Measurements from ENCODE around the gene NOS1AP. TPM values are rescaled to one million over a fixed set of nuclear protein-coding genes. Genes with fewer than 3 reads are reported as not detected.
"Not testable (repeated sequence)": the region's sequence is repeated elsewhere in the genome, so short reads cannot be mapped to it uniquely, and the experiment has no call there.

The NOS1AP gene
- total RNA-seq, 1 experiment from 2014 or later: 2.4 TPM

- BruUV-seq (replicated peaks): no TSS peak
- no peak overlapping the region for H3K4me3 Mint-ChIP-seq (ENCODE audit: unreplicated experiment)
These were observed 274.0 kb downstream of the NOS1AP start for GRCh38 chr1:162343470-162343869.

GRCh38 chr1:162347281-162347680, 277.8 kb downstream of the NOS1AP start:
- intact Hi-C loops (cut with micrococcal nuclease): no loop called here
- H3K27me3 Mint-ChIP-seq (ENCODE audit: insufficient read depth, unreplicated experiment): no peaks in the 10 kb centered on the region
- CTCF ChIA-PET: interaction anchor here (0.8 to 1.0 kb wide), 4 partner anchors 10 to 291 kb away, joined by 3 to 4 read pairs (median 3); no protein-coding TSS in a partner anchor
- H3K4me3 Mint-ChIP-seq (ENCODE audit: unreplicated experiment): no peak overlapping the region
- POLR2A ChIA-PET: interaction anchor here (0.6 kb wide), 2 partner anchors 34 to 182 kb away, joined by 3 read pairs; partner anchors contain the start of gene C1orf226
- H3K9me3 Mint-ChIP-seq (ENCODE audit: unreplicated experiment): no peaks in the 10 kb centered on the region
- no TSS peak for BruUV-seq (replicated peaks)
- no peak for DNase-seq (ENCODE audit: unreplicated experiment)
- TF ChIP-seq CTCF (IDR thresholded peaks at IDR 0.05; ENCODE audit: unreplicated experiment): no peak
- no peak overlapping the region for H3K27ac Mint-ChIP-seq (ENCODE audit: low read depth, unreplicated experiment)
- H3K4me1 Mint-ChIP-seq (ENCODE audit: insufficient read depth, unreplicated experiment): peaks cover 29% of the 10 kb centered on the region
- H3K36me3 Mint-ChIP-seq (ENCODE audit: insufficient read depth, unreplicated experiment): peaks cover 11% of the 10 kb centered on the region

More at GRCh38 chr1:162343470-162343869, 274.0 kb downstream of the NOS1AP start:
- TF ChIP-seq CTCF (IDR thresholded peaks at IDR 0.05; ENCODE audit: unreplicated experiment): no peak
- ChIA-PET CTCF (no interaction called here), POLR2A (interaction anchor here (1.2 kb wide), 1 partner anchor 59 kb away, joined by 4 read pairs; no protein-coding TSS in a partner anchor)
- intact Hi-C loops (cut with micrococcal nuclease): no loop called here
- Mint-ChIP-seq H3K27ac (ENCODE audit: low read depth, unreplicated experiment) (no peak overlapping the region), H3K4me1 (ENCODE audit: insufficient read depth, unreplicated experiment) (no peaks in the 10 kb centered on the region), H3K9me3 (ENCODE audit: unreplicated experiment) (no peaks in the 10 kb centered on the region), H3K36me3 (ENCODE audit: insufficient read depth, unreplicated experiment) (peaks cover 11% of the 10 kb centered on the region), H3K27me3 (ENCODE audit: insufficient read depth, unreplicated experiment) (no peaks in the 10 kb centered on the region)
- DNase-seq (ENCODE audit: unreplicated experiment): no peak

- no TSS peak for BruUV-seq (replicated peaks)
- DNase-seq (ENCODE audit: unreplicated experiment): peak; percentile 81
- Mint-ChIP-seq H3K27me3 (ENCODE audit: insufficient read depth, unreplicated experiment) (no peaks in the 10 kb centered on the region), H3K4me3 (ENCODE audit: unreplicated experiment) (peak overlapping the region; percentile 26), H3K36me3 (ENCODE audit: insufficient read depth, unreplicated experiment) (peaks cover 5% of the 10 kb centered on the region), H3K9me3 (ENCODE audit: unreplicated experiment) (no peaks in the 10 kb centered on the region), H3K27ac (ENCODE audit: low read depth, unreplicated experiment) (peak overlapping the region; percentile 95), H3K4me1 (ENCODE audit: insufficient read depth, unreplicated experiment) (peaks cover 29% of the 10 kb centered on the region)
- CTCF ChIA-PET: interaction anchor here (0.6 to 1.7 kb wide), 9 partner anchors 9 to 557 kb away, joined by 3 to 6 read pairs (median 3); no protein-coding TSS in a partner anchor
- POLR2A ChIA-PET: interaction anchor here (0.6 to 1.9 kb wide), 8 partner anchors 14 to 250 kb away, joined by 3 to 17 read pairs (median 3); partner anchors contain the start of gene C1orf226
- intact Hi-C loops (cut with micrococcal nuclease): no loop called here
- TF ChIP-seq CTCF (IDR thresholded peaks at IDR 0.05; ENCODE audit: unreplicated experiment): no peak
These were observed 280.3 kb downstream of the NOS1AP start for GRCh38 chr1:162349635-162350330.

GRCh38 chr1:162351246-162351842, 281.9 kb downstream of the NOS1AP start:
- ChIA-PET CTCF (interaction anchor here (0.7 to 3.4 kb wide), 6 partner anchors 13 to 1039 kb away, joined by 3 to 14 read pairs (median 4); partner anchors contain the start of gene C1orf226), POLR2A (interaction anchor here (1.0 kb wide), 1 partner anchor 21 kb away, joined by 3 read pairs; no protein-coding TSS in a partner anchor)
- intact Hi-C loops (cut with micrococcal nuclease): no loop called here
- Mint-ChIP-seq H3K27me3 (ENCODE audit: insufficient read depth, unreplicated experiment) (no peaks in the 10 kb centered on the region), H3K9me3 (ENCODE audit: unreplicated experiment) (no peaks in the 10 kb centered on the region), H3K4me3 (ENCODE audit: unreplicated experiment) (no peak overlapping the region), H3K27ac (ENCODE audit: low read depth, unreplicated experiment) (peak overlapping the region; percentile 2), H3K4me1 (ENCODE audit: insufficient read depth, unreplicated experiment) (peaks cover 29% of the 10 kb centered on the region), H3K36me3 (ENCODE audit: insufficient read depth, unreplicated experiment) (peaks cover 5% of the 10 kb centered on the region)
- BruUV-seq (replicated peaks): no TSS peak
- no peak for TF ChIP-seq CTCF (IDR thresholded peaks at IDR 0.05; ENCODE audit: unreplicated experiment)
- no peak for DNase-seq (ENCODE audit: unreplicated experiment)

DNA sequence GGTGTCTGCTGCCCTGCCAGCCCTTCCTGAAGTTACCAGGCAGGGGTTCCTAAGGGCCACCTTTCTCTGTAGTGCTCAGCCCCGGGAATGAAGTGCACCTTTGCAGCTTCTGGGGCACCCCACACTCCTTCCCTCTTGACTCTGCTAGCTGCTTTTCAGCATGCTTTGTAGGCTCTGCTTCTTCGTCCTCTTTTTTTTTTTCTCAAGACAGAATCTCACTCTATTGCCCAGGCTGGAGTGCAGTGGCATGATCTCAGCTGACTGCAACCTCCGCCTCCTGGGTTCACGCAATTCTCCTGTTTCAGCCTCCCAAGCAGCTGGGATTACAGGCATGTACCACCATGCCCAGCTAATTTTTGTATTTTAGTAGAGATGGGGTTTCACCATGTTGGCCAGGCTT, 282.4 kb downstream of the NOS1AP start:
- BruUV-seq (replicated peaks): not testable (repeated sequence)

More for the DNA sequence above, 282.4 kb downstream of the NOS1AP start:
- H3K36me3 Mint-ChIP-seq (ENCODE audit: insufficient read depth, unreplicated experiment); H3K9me3 Mint-ChIP-seq (ENCODE audit: unreplicated experiment); H3K4me3 Mint-ChIP-seq (ENCODE audit: unreplicated experiment); intact Hi-C loops (cut with micrococcal nuclease); H3K27me3 Mint-ChIP-seq (ENCODE audit: insufficient read depth, unreplicated experiment); DNase-seq (ENCODE audit: unreplicated experiment): not testable (repeated sequence)
- ChIA-PET POLR2A (interaction anchor here (1.0 kb wide), 1 partner anchor 20 kb away, joined by 3 read pairs; no protein-coding TSS in a partner anchor), CTCF (interaction anchor here (1.0 to 3.4 kb wide), 5 partner anchors 15 to 560 kb away, joined by 3 to 14 read pairs (median 4); partner anchors contain the start of gene C1orf226)
- Mint-ChIP-seq H3K4me1 (ENCODE audit: insufficient read depth, unreplicated experiment) (peaks cover 29% of the 10 kb centered on the region), H3K27ac (ENCODE audit: low read depth, unreplicated experiment) (peak overlapping the region; percentile 2)
